Activated CD4-positive, alpha-beta T cell treated with anti-CD3 and anti-CD28 coated beads, Interleukin-2, amount 50 U/mL, for 48 hours (primary cell): ENCODE data around the gene LMBRD1.

Experiments
- DNase-seq, 2 experiments: peaks; one replicate each; pipeline ENCODE4 v3.0.0-alpha.2; 2020

Gene LMBRD1

DNA sequence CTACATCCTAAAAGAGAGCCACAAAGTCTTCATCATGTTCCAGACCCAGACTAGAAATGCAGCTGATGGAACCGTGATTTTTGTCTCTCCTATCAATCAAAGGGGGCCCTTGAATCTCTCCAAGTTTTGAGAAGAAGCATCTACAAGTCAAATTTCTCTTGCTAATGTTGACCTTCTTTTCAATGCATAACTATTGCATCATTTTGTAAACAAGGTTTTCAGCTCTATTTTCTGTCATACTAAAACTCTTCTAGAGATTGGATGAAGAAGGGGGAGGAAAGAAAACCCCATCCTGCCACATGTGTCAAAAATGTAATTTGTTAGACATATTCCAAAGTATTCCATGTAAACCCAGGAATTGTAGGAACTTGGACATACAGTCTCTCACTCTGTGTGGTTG is 169.2 kb downstream of the LMBRD1 start:
- no peak for DNase-seq

- DNase-seq = no peak
Observed at GRCh38 chr6:69624944-69625343, 171.9 kb downstream of the LMBRD1 start.
